Stimulated activated CD4-positive, alpha-beta T cell treated with anti-CD3 and anti-CD28 coated beads, Interleukin-15, amount 100 ng/mL, for 1 hour (primary cell): ENCODE results near the gene DUS4L.

Source experiments
- DNase-seq, 2 donors: peaks; one replicate each; pipeline ENCODE4 v3.0.0-alpha.2; 2020; ENCODE audit warnings: low read depth in 1 of 2, low spot score in 1 of 2

DUS4L gene

GRCh38 chr7:107613439-107613838, 49.7 kb downstream of the DUS4L start:
- no peak for DNase-seq

GRCh38 chr7:107613948-107614347, 50.2 kb downstream of the DUS4L start:
- no peak for DNase-seq

- no peak for DNase-seq
Measured at GRCh38 chr7:107614425-107614824, 50.7 kb downstream of the DUS4L start.

- DNase-seq: no peak
Measured at GRCh38 chr7:107615910-107616680, 52.3 kb downstream of the DUS4L start.

- DNase-seq: no peak
Measured at GRCh38 chr7:107622429-107622828, 58.7 kb downstream of the DUS4L start.

GRCh38 chr7:107622894-107623293, 59.1 kb downstream of the DUS4L start:
- no peak for DNase-seq

- no peak for DNase-seq
Measured at GRCh38 chr7:107627002-107627401, 63.2 kb downstream of the DUS4L start.
